ENCODE measurements around the gene CD6.

CD6 gene

GRCh38 chr11:60978546-60979380 is 7.3 kb downstream of the CD6 start:
- no peaks in the 10 kb centered on the region for H3K9me3 ChIP-seq (ENCODE audit: control insufficient read depth in 5 of 5, low read length in 5 of 5)
- no peaks in the 10 kb centered on the region for H3K4me1 ChIP-seq (ENCODE audit: control insufficient read depth in 5 of 5, insufficient read depth in 5 of 5, low read length in 5 of 5)
- no peak overlapping the region for H3K4me3 ChIP-seq (ENCODE audit: low read depth in 1 of 5, low read length in 5 of 5)
- H3K9ac ChIP-seq (ENCODE audit: low read length in 5 of 5), result no peak overlapping the region
- no peak overlapping the region for H3K27ac ChIP-seq (ENCODE audit: low read depth, low read length)
- peaks cover 0 to 7% (median 0%) of the 10 kb centered on the region in 5 donors for H3K27me3 ChIP-seq (ENCODE audit: control insufficient read depth in 5 of 5, insufficient read depth in 4 of 5, low read length in 5 of 5)
- no peaks in the 10 kb centered on the region for H3K36me3 ChIP-seq (ENCODE audit: control insufficient read depth in 5 of 5, insufficient read depth in 5 of 5, low read length in 5 of 5)

GRCh38 chr11:60981515-60981914 is 10.0 kb downstream of the CD6 start:
- H3K9ac ChIP-seq (ENCODE audit: low read length in 5 of 5), result no peak overlapping the region
- H3K9me3 ChIP-seq (ENCODE audit: control insufficient read depth in 5 of 5, low read length in 5 of 5), result no peaks in the 10 kb centered on the region
- no peak overlapping the region for H3K4me3 ChIP-seq (ENCODE audit: low read depth in 1 of 5, low read length in 5 of 5)
- H3K4me1 ChIP-seq (ENCODE audit: control insufficient read depth in 5 of 5, insufficient read depth in 5 of 5, low read length in 5 of 5), result no peaks in the 10 kb centered on the region
- no peaks in the 10 kb centered on the region for H3K36me3 ChIP-seq (ENCODE audit: control insufficient read depth in 5 of 5, insufficient read depth in 5 of 5, low read length in 5 of 5)
- H3K27me3 ChIP-seq (ENCODE audit: control insufficient read depth in 5 of 5, insufficient read depth in 4 of 5, low read length in 5 of 5), result peaks cover 0 to 7% (median 0%) of the 10 kb centered on the region in 5 donors
- H3K27ac ChIP-seq (ENCODE audit: low read depth, low read length), result no peak overlapping the region

GRCh38 chr11:60982184-60982583 is 10.7 kb downstream of the CD6 start:
- H3K4me1 ChIP-seq (ENCODE audit: control insufficient read depth in 5 of 5, insufficient read depth in 5 of 5, low read length in 5 of 5), result no peaks in the 10 kb centered on the region
- H3K27ac ChIP-seq (ENCODE audit: low read depth, low read length), result no peak overlapping the region

GRCh38 chr11:60984149-60984548 is 12.7 kb downstream of the CD6 start:
- H3K4me1 ChIP-seq (ENCODE audit: control insufficient read depth in 5 of 5, insufficient read depth in 5 of 5, low read length in 5 of 5), result no peaks in the 10 kb centered on the region
- no peak overlapping the region for H3K4me3 ChIP-seq (ENCODE audit: low read depth in 1 of 5, low read length in 5 of 5)
- no peak overlapping the region for H3K9ac ChIP-seq (ENCODE audit: low read length in 5 of 5)
- H3K27me3 ChIP-seq (ENCODE audit: control insufficient read depth in 5 of 5, insufficient read depth in 4 of 5, low read length in 5 of 5), result peaks cover 0 to 7% (median 0%) of the 10 kb centered on the region in 5 donors
- H3K9me3 ChIP-seq (ENCODE audit: control insufficient read depth in 5 of 5, low read length in 5 of 5), result no peaks in the 10 kb centered on the region
- no peaks in the 10 kb centered on the region for H3K36me3 ChIP-seq (ENCODE audit: control insufficient read depth in 5 of 5, insufficient read depth in 5 of 5, low read length in 5 of 5)
- H3K27ac ChIP-seq (ENCODE audit: low read depth, low read length), result no peak overlapping the region

More at GRCh38 chr11:60982184-60982583, 10.7 kb downstream of the CD6 start:
- Histone ChIP-seq H3K9me3 (ENCODE audit: control insufficient read depth in 5 of 5, low read length in 5 of 5) (no peaks in the 10 kb centered on the region), H3K36me3 (ENCODE audit: control insufficient read depth in 5 of 5, insufficient read depth in 5 of 5, low read length in 5 of 5) (no peaks in the 10 kb centered on the region), H3K27me3 (ENCODE audit: control insufficient read depth in 5 of 5, insufficient read depth in 4 of 5, low read length in 5 of 5) (peaks cover 0 to 7% (median 0%) of the 10 kb centered on the region in 5 donors), H3K9ac (ENCODE audit: low read length in 5 of 5) (no peak overlapping the region), H3K4me3 (ENCODE audit: low read depth in 1 of 5, low read length in 5 of 5) (no peak overlapping the region)

GRCh38 chr11:60984636-60985035 is 13.2 kb downstream of the CD6 start:
- H3K9me3 ChIP-seq (ENCODE audit: control insufficient read depth in 5 of 5, low read length in 5 of 5), result no peaks in the 10 kb centered on the region
- H3K4me3 ChIP-seq (ENCODE audit: low read depth in 1 of 5, low read length in 5 of 5), result no peak overlapping the region
- no peaks in the 10 kb centered on the region for H3K4me1 ChIP-seq (ENCODE audit: control insufficient read depth in 5 of 5, insufficient read depth in 5 of 5, low read length in 5 of 5)
- peaks cover 0 to 7% (median 0%) of the 10 kb centered on the region in 5 donors for H3K27me3 ChIP-seq (ENCODE audit: control insufficient read depth in 5 of 5, insufficient read depth in 4 of 5, low read length in 5 of 5)
- H3K36me3 ChIP-seq (ENCODE audit: control insufficient read depth in 5 of 5, insufficient read depth in 5 of 5, low read length in 5 of 5), result no peaks in the 10 kb centered on the region
- no peak overlapping the region for H3K27ac ChIP-seq (ENCODE audit: low read depth, low read length)
- no peak overlapping the region for H3K9ac ChIP-seq (ENCODE audit: low read length in 5 of 5)

GRCh38 chr11:60985501-60985900 is 14.0 kb downstream of the CD6 start:
- Histone ChIP-seq H3K4me1 (ENCODE audit: control insufficient read depth in 5 of 5, insufficient read depth in 5 of 5, low read length in 5 of 5) (no peaks in the 10 kb centered on the region), H3K36me3 (ENCODE audit: control insufficient read depth in 5 of 5, insufficient read depth in 5 of 5, low read length in 5 of 5) (no peaks in the 10 kb centered on the region), H3K4me3 (ENCODE audit: low read depth in 1 of 5, low read length in 5 of 5) (no peak overlapping the region), H3K27me3 (ENCODE audit: control insufficient read depth in 5 of 5, insufficient read depth in 4 of 5, low read length in 5 of 5) (peaks cover 0 to 7% (median 0%) of the 10 kb centered on the region in 5 donors), H3K9ac (ENCODE audit: low read length in 5 of 5) (no peak overlapping the region), H3K27ac (ENCODE audit: low read depth, low read length) (no peak overlapping the region), H3K9me3 (ENCODE audit: control insufficient read depth in 5 of 5, low read length in 5 of 5) (no peaks in the 10 kb centered on the region)

- Histone ChIP-seq H3K27me3 (ENCODE audit: control insufficient read depth in 5 of 5, insufficient read depth in 4 of 5, low read length in 5 of 5) (peaks cover 0 to 3% (median 0%) of the 10 kb centered on the region in 5 donors), H3K9me3 (ENCODE audit: control insufficient read depth in 5 of 5, low read length in 5 of 5) (no peaks in the 10 kb centered on the region), H3K27ac (ENCODE audit: low read depth, low read length) (no peak overlapping the region), H3K9ac (ENCODE audit: low read length in 5 of 5) (no peak overlapping the region), H3K36me3 (ENCODE audit: control insufficient read depth in 5 of 5, insufficient read depth in 5 of 5, low read length in 5 of 5) (no peaks in the 10 kb centered on the region), H3K4me1 (ENCODE audit: control insufficient read depth in 5 of 5, insufficient read depth in 5 of 5, low read length in 5 of 5) (no peaks in the 10 kb centered on the region), H3K4me3 (ENCODE audit: low read depth in 1 of 5, low read length in 5 of 5) (no peak overlapping the region)
Measured at GRCh38 chr11:60985991-60986915, 14.8 kb downstream of the CD6 start.

GRCh38 chr11:60987577-60988277 is 16.2 kb downstream of the CD6 start:
- Histone ChIP-seq H3K36me3 (ENCODE audit: control insufficient read depth in 5 of 5, insufficient read depth in 5 of 5, low read length in 5 of 5) (no peaks in the 10 kb centered on the region), H3K27me3 (ENCODE audit: control insufficient read depth in 5 of 5, insufficient read depth in 4 of 5, low read length in 5 of 5) (no peaks in the 10 kb centered on the region), H3K9ac (ENCODE audit: low read length in 5 of 5) (no peak overlapping the region), H3K9me3 (ENCODE audit: control insufficient read depth in 5 of 5, low read length in 5 of 5) (no peaks in the 10 kb centered on the region), H3K4me1 (ENCODE audit: control insufficient read depth in 5 of 5, insufficient read depth in 5 of 5, low read length in 5 of 5) (no peaks in the 10 kb centered on the region), H3K4me3 (ENCODE audit: low read depth in 1 of 5, low read length in 5 of 5) (no peak overlapping the region), H3K27ac (ENCODE audit: low read depth, low read length) (no peak overlapping the region)

- Histone ChIP-seq H3K4me3 (ENCODE audit: low read depth in 1 of 5, low read length in 5 of 5) (no peak overlapping the region), H3K9ac (ENCODE audit: low read length in 5 of 5) (no peak overlapping the region), H3K9me3 (ENCODE audit: control insufficient read depth in 5 of 5, low read length in 5 of 5) (no peaks in the 10 kb centered on the region), H3K36me3 (ENCODE audit: control insufficient read depth in 5 of 5, insufficient read depth in 5 of 5, low read length in 5 of 5) (no peaks in the 10 kb centered on the region), H3K27ac (ENCODE audit: low read depth, low read length) (no peak overlapping the region), H3K4me1 (ENCODE audit: control insufficient read depth in 5 of 5, insufficient read depth in 5 of 5, low read length in 5 of 5) (no peaks in the 10 kb centered on the region), H3K27me3 (ENCODE audit: control insufficient read depth in 5 of 5, insufficient read depth in 4 of 5, low read length in 5 of 5) (peaks cover 0 to 5% (median 0%) of the 10 kb centered on the region in 5 donors)
Measured at GRCh38 chr11:60988658-60989057, 17.2 kb downstream of the CD6 start.

Measured in subcutaneous abdominal adipose tissue (tissue), 5 donors.